Retinal pigment epithelial cell (primary cell): ENCODE results near the gene NCEH1.
A peak's percentile ranks its signal among the peaks of the same experiment; 100 is the strongest.
"Not testable (repeated sequence)": the region's sequence is repeated elsewhere in the genome, so short reads cannot be mapped to it uniquely, and the experiment has no call there.

Experiments
- DNase-seq: peaks from one replicate; pipeline ENCODE4 v3.0.0-alpha.2; 2010; ENCODE audit warnings: low read depth
- H3K4me3 ChIP-seq: 2 replicates; pipeline ENCODE4 v1.5.1; 2011; ENCODE audit warnings: mild to moderate bottlenecking, low read length, control low read depth, moderate library complexity
- TF ChIP-seq, protein P1 (sequence below): conservative IDR thresholded peaks from 2 replicates; pipeline ENCODE4 v1.5.1; 2011; ENCODE audit warnings: low read depth, low read length, control low read depth, inconsistent platforms

NCEH1 gene

DNA sequence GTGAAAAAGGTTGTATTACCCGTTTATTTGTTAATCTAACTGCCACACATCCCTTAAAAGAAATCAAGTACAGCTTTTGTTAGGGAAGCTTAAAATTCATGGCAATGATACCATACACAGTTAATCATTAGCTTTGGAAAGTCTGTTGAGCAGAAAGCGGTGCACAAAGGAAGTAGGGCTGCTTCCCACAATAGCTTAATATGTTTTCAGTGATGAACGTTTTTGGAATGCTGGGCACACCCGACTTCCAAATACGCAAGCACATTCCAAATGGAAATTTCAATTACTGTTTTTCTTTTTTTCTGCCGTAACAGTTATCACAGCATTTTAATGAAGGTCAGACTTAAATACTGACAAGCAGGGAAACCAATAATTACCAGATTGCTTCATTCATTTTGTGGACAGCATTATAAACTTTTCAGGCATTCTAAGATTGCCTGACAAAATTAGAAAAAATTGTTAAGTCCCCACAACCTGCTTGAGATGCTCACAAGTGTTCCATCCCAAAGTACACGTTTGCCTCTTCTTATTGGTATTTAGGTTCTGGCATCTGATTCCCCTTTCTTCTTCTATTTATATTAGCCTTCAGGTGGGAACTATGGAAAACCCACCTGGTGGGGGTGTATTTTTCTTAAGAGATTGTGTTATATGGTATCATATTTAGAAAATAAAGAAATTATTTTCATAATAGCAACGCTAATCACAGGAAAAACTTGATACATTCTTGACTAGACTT is 38.5 kb upstream of the NCEH1 start:
- TF ChIP-seq, protein P1, sequence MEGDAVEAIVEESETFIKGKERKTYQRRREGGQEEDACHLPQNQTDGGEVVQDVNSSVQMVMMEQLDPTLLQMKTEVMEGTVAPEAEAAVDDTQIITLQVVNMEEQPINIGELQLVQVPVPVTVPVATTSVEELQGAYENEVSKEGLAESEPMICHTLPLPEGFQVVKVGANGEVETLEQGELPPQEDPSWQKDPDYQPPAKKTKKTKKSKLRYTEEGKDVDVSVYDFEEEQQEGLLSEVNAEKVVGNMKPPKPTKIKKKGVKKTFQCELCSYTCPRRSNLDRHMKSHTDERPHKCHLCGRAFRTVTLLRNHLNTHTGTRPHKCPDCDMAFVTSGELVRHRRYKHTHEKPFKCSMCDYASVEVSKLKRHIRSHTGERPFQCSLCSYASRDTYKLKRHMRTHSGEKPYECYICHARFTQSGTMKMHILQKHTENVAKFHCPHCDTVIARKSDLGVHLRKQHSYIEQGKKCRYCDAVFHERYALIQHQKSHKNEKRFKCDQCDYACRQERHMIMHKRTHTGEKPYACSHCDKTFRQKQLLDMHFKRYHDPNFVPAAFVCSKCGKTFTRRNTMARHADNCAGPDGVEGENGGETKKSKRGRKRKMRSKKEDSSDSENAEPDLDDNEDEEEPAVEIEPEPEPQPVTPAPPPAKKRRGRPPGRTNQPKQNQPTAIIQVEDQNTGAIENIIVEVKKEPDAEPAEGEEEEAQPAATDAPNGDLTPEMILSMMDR = no peak
- DNase-seq = peak; percentile 98
- H3K4me3 ChIP-seq = peak overlapping the region; percentile 60

DNA sequence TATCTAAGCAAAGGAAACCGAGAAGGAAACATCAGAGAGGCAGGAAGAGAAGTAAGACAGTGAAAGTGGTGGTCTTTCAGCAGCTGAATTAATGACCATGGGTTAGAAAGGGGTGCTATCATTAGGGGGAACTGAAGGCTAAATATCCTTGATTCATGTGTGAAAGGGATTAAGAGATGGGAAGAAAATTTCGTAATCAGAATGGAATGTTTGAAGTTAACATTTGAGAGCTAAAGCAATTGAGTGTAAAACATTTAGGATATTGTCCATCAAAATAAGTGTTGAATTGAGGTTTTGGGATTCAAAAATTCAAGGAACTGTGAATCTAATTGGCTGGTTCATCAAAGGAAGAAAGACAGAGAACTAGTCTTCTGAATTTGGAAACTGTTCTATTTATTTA is 35.6 kb upstream of the NCEH1 start:
- DNase-seq = no peak

DNA sequence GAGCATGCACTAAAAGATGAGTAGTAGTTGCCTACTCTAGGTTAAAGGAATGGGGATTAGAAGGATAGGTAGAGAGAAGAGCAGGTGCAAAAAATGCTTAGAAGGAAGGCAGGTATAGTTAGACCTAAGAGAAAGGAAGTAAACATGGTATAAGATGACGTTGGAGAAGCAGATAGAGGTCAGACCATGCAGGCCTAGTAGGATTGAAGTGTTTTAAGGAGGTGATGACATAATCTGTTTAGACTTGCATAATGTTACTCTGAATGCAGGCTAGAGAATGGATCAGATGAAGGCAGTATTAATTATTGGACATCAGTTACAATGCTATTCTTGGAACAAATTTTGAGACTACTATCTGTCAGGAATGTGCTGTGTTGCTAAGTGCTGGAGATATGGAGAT is 28.6 kb upstream of the NCEH1 start:
- TF ChIP-seq, protein P1 = no peak
- no peak overlapping the region for H3K4me3 ChIP-seq
- no peak for DNase-seq

More for the DNA sequence above, 35.6 kb upstream of the NCEH1 start:
- TF ChIP-seq, protein P1 = no peak
- H3K4me3 ChIP-seq = no peak overlapping the region

DNA sequence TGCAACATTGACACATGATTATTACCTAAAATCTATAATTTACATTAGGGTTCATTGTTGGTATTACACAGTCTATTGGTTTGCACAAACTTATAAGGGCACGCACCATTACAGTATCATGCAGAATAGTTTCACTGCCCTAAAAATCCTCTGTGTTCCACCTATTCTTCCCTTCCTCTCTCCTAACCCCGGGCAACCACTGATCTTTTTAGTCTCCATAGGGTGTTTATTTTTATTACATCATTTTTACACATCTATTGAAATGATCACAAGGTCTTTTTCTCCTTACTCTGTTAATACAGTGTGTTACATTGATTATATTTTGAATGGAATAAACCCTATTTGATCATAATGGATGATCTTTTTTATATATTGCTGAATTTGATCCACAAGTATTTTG is 24.1 kb upstream of the NCEH1 start:
- no peak for DNase-seq
- H3K4me3 ChIP-seq = no peak overlapping the region
- TF ChIP-seq, protein P1 = no peak

DNA sequence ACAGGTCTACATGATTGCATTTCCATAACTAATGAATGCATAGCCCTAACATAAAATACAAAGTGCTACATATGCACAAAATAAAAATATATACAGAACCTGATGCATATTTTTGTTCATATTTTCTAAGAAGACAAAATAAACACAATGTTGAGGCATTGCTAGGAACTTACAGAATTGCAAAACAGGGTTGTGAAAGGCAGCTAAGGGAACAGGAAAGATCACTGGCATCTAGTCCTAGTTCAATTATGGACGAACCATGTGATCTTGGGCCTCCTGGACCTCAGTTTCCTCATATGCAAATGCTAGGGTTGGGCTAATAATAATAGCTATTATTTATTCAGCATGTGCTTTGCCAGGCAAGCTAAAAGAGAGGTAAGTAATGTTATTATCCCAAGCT is 15.5 kb upstream of the NCEH1 start:
- no peak for DNase-seq
- no peak overlapping the region for H3K4me3 ChIP-seq
- TF ChIP-seq, protein P1 = no peak

DNA sequence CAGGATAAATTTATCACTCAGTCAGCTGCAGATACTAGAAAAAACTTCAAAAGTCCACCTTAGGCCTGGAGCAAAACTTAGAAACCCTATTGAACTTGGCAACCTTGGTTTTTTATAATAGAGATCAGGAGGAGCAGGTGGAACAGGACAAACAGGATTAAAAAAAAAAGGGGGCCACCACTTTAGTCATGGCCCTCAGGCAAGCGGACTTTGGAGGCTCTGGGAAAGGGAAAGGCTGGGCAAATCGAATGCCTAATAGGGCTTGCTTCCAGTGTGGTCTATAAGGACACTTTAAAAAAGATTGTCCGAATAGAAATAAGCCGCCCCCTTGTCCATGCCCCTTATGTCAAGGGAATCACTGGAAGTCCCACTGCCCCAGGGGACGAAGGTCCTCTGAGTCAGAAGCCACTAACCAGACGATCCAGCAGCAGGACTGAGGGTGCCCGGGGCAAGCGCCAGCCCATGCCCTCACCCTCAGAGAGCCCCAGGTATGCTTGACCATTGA is 11.7 kb upstream of the NCEH1 start:
- DNase-seq = not testable (repeated sequence)

DNA sequence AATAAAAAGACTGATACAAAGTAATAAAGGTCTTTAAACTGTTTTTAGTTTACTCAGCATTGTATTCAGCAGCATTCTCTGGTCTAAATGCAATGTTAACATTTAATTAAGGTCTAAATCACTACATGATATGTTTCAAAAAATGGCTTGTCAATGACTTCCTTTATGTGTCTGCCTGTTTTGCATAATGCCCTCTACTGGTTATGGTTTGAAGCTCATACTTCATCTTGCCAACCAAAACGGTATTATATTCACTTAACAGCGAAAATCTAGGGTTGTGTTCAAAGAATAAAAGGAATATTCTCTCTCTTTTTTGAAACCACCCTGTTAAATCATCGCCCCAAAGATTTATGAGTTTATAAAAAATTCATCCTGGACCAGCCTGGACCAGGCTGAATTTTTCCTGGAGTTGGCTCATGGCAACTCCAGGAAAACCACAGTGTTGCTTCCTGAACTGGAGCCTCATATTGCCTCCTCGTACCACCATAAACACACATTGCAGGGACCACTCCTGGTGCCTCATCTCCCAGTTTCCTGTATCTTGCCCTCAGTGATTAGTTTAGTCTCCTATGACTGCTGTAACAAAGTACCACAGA is 6.7 kb upstream of the NCEH1 start:
- TF ChIP-seq, protein P1 = peak; percentile 22
- no peak overlapping the region for H3K4me3 ChIP-seq
- no peak for DNase-seq

More for the DNA sequence above, 11.7 kb upstream of the NCEH1 start:
- not testable (repeated sequence) for H3K4me3 ChIP-seq
